Endothelial cell of umbilical vein (primary cell): ENCODE data around the gene RHOC. TPM values are rescaled to one million over a fixed set of nuclear protein-coding genes. Genes with fewer than 3 reads are reported as not detected.

Experiments
- BruUV-seq: library from RNA; stranded (reverse); fragments of 400-500 nt; replicated peaks from 2 replicates; lab custom pipeline; 2021; lab: Mats Ljungman, UMichigan
- CTCF ChIA-PET: fragments of 300-600, 350-600 bp; sonication (Branson Sonifier 250); formaldehyde crosslinking; loops from one replicate; lab custom pipeline; 2021; ENCODE audit warnings: antibody characterized with exemption, inconsistent platforms; lab: Charles Lee
- POLR2A ChIA-PET: fragments of 300-600, 350-600 bp; sonication (Branson Sonifier 250); formaldehyde crosslinking; loops from one replicate; lab custom pipeline; 2021; ENCODE audit warnings: antibody characterized with exemption, inconsistent platforms; lab: Charles Lee
- DNase-seq: peaks from one replicate; pipeline ENCODE4 v3.0.0-alpha.2; 2011; ENCODE audit warnings: low read depth, low spot score
- FAIRE-seq: peaks from 2 replicates; lab custom pipeline; 2011; peaks lifted over from hg19 to GRCh38; lab: Jason Lieb, UNC
- H2AFZ ChIP-seq: 2 replicates; pipeline ENCODE4 v1.6.0; 2012; ENCODE audit warnings: low read depth, low read length, control low read depth, inconsistent platforms
- H3K27ac ChIP-seq: 2 replicates; pipeline ENCODE4 v1.5.1; 2011; ENCODE audit warnings: low read depth, mild to moderate bottlenecking, control low read depth, low read length, moderate library complexity; ENCODE audit not compliant: insufficient read depth
- H3K27me3 ChIP-seq, 2 experiments: 2 replicates each; pipeline versions ENCODE4 v1.6.0 to v1.6.1; 2011; ENCODE audit warnings: low read length in 2 of 2, mixed read lengths in 1 of 2; ENCODE audit not compliant: control insufficient read depth in 2 of 2, insufficient read depth in 2 of 2
- H3K36me3 ChIP-seq, 2 experiments: 2 replicates in 1 of 2; 3 replicates in 1 of 2; pipeline ENCODE4 v1.5.1; 2011; ENCODE audit warnings: low read length in 2 of 2, mild to moderate bottlenecking in 1 of 2, moderate library complexity in 1 of 2; ENCODE audit not compliant: control insufficient read depth in 2 of 2, insufficient read depth in 2 of 2; ENCODE audit errors: extremely low read depth in 1 of 2
- H3K4me1 ChIP-seq: 3 replicates; pipeline ENCODE4 v1.5.1; 2011; ENCODE audit warnings: mild to moderate bottlenecking, low read length; ENCODE audit not compliant: control insufficient read depth, insufficient read depth; ENCODE audit errors: extremely low read depth
- H3K4me2 ChIP-seq: 2 replicates; pipeline ENCODE4 v1.6.1; 2011; ENCODE audit warnings: low read length, control low read depth, mixed read lengths; ENCODE audit not compliant: insufficient read depth
- H3K4me3 ChIP-seq, 3 experiments: fragments of 200-600 bp in 1 of 3; sonication (generic), shearing (Covaris generic) in 1 of 3; replicated peaks in 1 of 3; 2 replicates each; pipeline ENCODE4 v1.5.1; 2011 to 2016; ENCODE audit warnings: control low read depth in 3 of 3, low read length in 3 of 3, mild to moderate bottlenecking in 2 of 3, inconsistent platforms in 1 of 3, low read depth in 1 of 3, moderate library complexity in 1 of 3; ENCODE audit not compliant: insufficient read depth in 1 of 3
- H3K79me2 ChIP-seq: 2 replicates; pipeline ENCODE4 v1.6.0; 2012; ENCODE audit warnings: low read length, inconsistent platforms; ENCODE audit not compliant: control insufficient read depth, insufficient read depth
- H3K9ac ChIP-seq: replicated peaks from 2 replicates; pipeline ENCODE3; 2011; ENCODE audit warnings: low read length, control low read depth; ENCODE audit not compliant: insufficient read depth; ENCODE audit errors: extremely low read depth
- H3K9me1 ChIP-seq: replicated peaks from 3 replicates; pipeline ENCODE4 v1.6.0; 2011; ENCODE audit warnings: mild to moderate bottlenecking, low read length; ENCODE audit not compliant: control insufficient read depth, insufficient read depth; ENCODE audit errors: extremely low read depth
- H3K9me3 ChIP-seq: replicated peaks from 2 replicates; pipeline ENCODE4 v1.5.1; 2012; ENCODE audit warnings: low read length, inconsistent platforms; ENCODE audit not compliant: control insufficient read depth, insufficient read depth
- H4K20me1 ChIP-seq: replicated peaks from 2 replicates; pipeline ENCODE3; 2011; ENCODE audit warnings: mild to moderate bottlenecking, low read length; ENCODE audit not compliant: control insufficient read depth, insufficient read depth; ENCODE audit errors: extremely low read depth
- EZH2 ChIP-seq: IDR thresholded peaks from 2 replicates; pipeline ENCODE4 v1.6.1; 2012; ENCODE audit warnings: borderline replicate concordance, low read depth, mild to moderate bottlenecking, moderate library complexity, low read length, inconsistent platforms; ENCODE audit not compliant: severe bottlenecking
- FOS ChIP-seq: IDR thresholded peaks from 2 replicates; pipeline ENCODE4 v1.6.1; 2011; ENCODE audit warnings: mild to moderate bottlenecking, low read length, moderate library complexity, borderline replicate concordance; ENCODE audit not compliant: insufficient read depth
- GATA2 ChIP-seq: IDR thresholded peaks from 2 replicates; pipeline ENCODE4 v1.7.0; 2011; ENCODE audit warnings: low read depth, mild to moderate bottlenecking, moderate library complexity, mixed read lengths, low read length; ENCODE audit not compliant: insufficient read length, insufficient read depth
- JUN ChIP-seq: IDR thresholded peaks from 2 replicates; pipeline ENCODE4 v1.6.1; 2011; ENCODE audit warnings: borderline replicate concordance, low read depth; ENCODE audit not compliant: insufficient read length, insufficient read depth
- MYC ChIP-seq: IDR thresholded peaks from one replicate; pipeline ENCODE4 v1.6.1; 2011; ENCODE audit warnings: mild to moderate bottlenecking, low read depth, low read length
- POLR2A ChIP-seq: IDR thresholded peaks from 2 replicates; pipeline ENCODE4 v1.6.1; 2012; ENCODE audit warnings: low read depth, mild to moderate bottlenecking, control low read depth, low read length
- POLR2AphosphoS5 ChIP-seq: IDR thresholded peaks from 2 replicates; pipeline ENCODE4 v1.6.1; 2012; ENCODE audit warnings: low read depth, mild to moderate bottlenecking, control low read depth, low read length, moderate library complexity; ENCODE audit not compliant: insufficient read depth
- dilution Hi-C: fragments of 300-500 bp; cut with MboI; formaldehyde crosslinking; loops from one replicate; pipeline ENCODE4 v1.15.0; 2019; ENCODE audit warnings: low sequenced_read_pairs; ENCODE audit not compliant: extremely low pct_ligation_motif_present
- intact Hi-C: fragments of 100-400 bp; cut with micrococcal nuclease; formaldehyde crosslinking; loops from one replicate; pipeline ENCODE4 v1.10.0; 2022
- polyA plus RNA-seq, 4 experiments: library from polyadenylated mRNA; depleted of rRNA in 3 of 4; stranded (reverse) in 3 of 4; unstranded in 1 of 4; fragments of >200 nt; gene quantifications; 2 replicates each; pipeline versions ENCODE4 v1.2.1 to v1.2.3, GENCODE V29; 2011 to 2012; ENCODE audit warnings: missing spikeins in 1 of 4
- total RNA-seq: library from RNA; stranded (reverse); gene quantifications from 2 replicates; pipeline ENCODE4 v1.2.3, GENCODE V29; 2021
- TF ChIP-seq, protein P1 (sequence below): IDR thresholded peaks from 2 replicates; pipeline ENCODE4 v1.6.1; 2011; ENCODE audit not compliant: insufficient read depth, insufficient read length
- TF ChIP-seq, protein P2 (sequence below), 2 donors: IDR thresholded peaks; 1 replicate in 1 of 2; 2 replicates in 1 of 2; pipeline ENCODE4 v1.5.1; 2011; ENCODE audit warnings: low read length in 2 of 2, mild to moderate bottlenecking in 2 of 2, moderate library complexity in 2 of 2, control low read depth in 1 of 2, inconsistent platforms in 1 of 2, low read depth in 1 of 2; ENCODE audit not compliant: insufficient read depth in 1 of 2; ENCODE audit errors: extremely low read depth in 1 of 2

Gene RHOC
- total and polyA plus RNA-seq, 2 donors (not counting 3 experiments of a cell fraction or from before 2014, with no cell fraction given), result 699 to 1,244 TPM

DNA sequence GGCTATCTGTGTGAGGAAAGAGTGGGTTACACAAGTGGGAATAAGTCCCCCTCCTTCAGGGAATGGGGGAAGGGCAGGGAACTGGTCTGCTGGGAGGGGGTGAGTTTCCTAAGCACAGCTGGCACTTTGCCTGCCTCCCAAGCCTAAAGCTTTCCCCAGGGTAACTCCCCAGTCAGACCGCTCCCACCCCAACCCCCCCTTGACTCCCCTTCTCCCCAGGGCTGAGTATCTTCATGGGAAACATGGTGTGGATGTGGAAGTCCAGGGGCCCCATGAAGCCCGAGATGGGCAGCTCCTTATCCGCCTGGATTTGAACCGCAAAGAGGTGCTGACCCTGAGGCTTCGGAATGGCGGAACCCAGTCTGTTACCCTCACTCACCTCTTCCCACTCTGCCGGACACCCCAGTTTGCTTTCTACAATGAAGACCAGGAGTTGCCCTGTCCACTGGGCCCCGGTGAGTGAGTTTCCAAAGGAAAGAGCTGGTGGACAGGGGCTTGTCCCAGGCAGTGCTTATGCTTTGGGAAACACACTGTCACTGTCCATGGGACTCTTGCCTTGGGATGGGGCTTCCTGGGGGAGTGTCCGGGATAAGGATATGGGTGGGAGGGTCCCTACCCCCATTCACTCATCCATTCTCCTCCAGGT lies 17.6 kb downstream of the RHOC start:
- no peaks in the 10 kb centered on the region for H3K79me2 ChIP-seq
- no peak overlapping the region for H2AFZ ChIP-seq
- H3K9ac ChIP-seq, result no peak overlapping the region
- ChIA-PET POLR2A (no interaction called here), CTCF (interaction anchor here (0.8 to 1.5 kb wide), 2 partner anchors 16 to 25 kb away, joined by 3 to 4 read pairs; no protein-coding TSS in a partner anchor)
- no peak overlapping the region for H3K4me3 ChIP-seq
- intact Hi-C loops, result no loop called here
- no peak overlapping the region for H3K27ac ChIP-seq
- no peak for FAIRE-seq
- H3K4me1 ChIP-seq, result no peaks in the 10 kb centered on the region
- H3K36me3 ChIP-seq, result peaks cover 6 to 18% of the 10 kb centered on the region in 2 experiments
- H3K9me1 ChIP-seq, result no peaks in the 10 kb centered on the region
- DNase-seq, result no peak
- dilution Hi-C loops, result no loop called here
- H4K20me1 ChIP-seq, result no peaks in the 10 kb centered on the region
- H3K4me2 ChIP-seq, result no peak overlapping the region
- no peaks in the 10 kb centered on the region for H3K27me3 ChIP-seq
- BruUV-seq, result TSS peak; percentile 41
- H3K9me3 ChIP-seq, result no peaks in the 10 kb centered on the region
- TF ChIP-seq EZH2 (no peak), GATA2 (no peak), FOS (no peak), MYC (no peak), POLR2AphosphoS5 (no peak), POLR2A (no peak), JUN (no peak)
- TF ChIP-seq, protein P1, sequence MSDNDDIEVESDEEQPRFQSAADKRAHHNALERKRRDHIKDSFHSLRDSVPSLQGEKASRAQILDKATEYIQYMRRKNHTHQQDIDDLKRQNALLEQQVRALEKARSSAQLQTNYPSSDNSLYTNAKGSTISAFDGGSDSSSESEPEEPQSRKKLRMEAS, result no peak
- TF ChIP-seq, protein P2, sequence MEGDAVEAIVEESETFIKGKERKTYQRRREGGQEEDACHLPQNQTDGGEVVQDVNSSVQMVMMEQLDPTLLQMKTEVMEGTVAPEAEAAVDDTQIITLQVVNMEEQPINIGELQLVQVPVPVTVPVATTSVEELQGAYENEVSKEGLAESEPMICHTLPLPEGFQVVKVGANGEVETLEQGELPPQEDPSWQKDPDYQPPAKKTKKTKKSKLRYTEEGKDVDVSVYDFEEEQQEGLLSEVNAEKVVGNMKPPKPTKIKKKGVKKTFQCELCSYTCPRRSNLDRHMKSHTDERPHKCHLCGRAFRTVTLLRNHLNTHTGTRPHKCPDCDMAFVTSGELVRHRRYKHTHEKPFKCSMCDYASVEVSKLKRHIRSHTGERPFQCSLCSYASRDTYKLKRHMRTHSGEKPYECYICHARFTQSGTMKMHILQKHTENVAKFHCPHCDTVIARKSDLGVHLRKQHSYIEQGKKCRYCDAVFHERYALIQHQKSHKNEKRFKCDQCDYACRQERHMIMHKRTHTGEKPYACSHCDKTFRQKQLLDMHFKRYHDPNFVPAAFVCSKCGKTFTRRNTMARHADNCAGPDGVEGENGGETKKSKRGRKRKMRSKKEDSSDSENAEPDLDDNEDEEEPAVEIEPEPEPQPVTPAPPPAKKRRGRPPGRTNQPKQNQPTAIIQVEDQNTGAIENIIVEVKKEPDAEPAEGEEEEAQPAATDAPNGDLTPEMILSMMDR (IDR thresholded peaks at IDR 0.05; ENCODE audit: extremely low read depth in 1 of 2, insufficient read depth in 1 of 2, low read depth in 1 of 2, low read length in 2 of 2), result no peak
